B cell (primary cell): Measurements from ENCODE around the gene MYOZ2. TPM values are rescaled to one million over a fixed set of nuclear protein-coding genes. Genes with fewer than 3 reads are reported as not detected.

Source experiments
- ATAC-seq: fragments of 200-7000 bp; cut with Tn5 transposase; one replicate; pipeline ENCODE4 v1.10.0; 2021; ENCODE audit warnings: low read depth, mild to moderate bottlenecking, moderate number of reproducible peaks, moderate library complexity
- CTCF ChIA-PET: fragments of 350-600 bp; sonication (Branson Sonifier 250); formaldehyde crosslinking; loops from one replicate; lab custom pipeline; 2021; ENCODE audit warnings: antibody characterized with exemption, inconsistent platforms; lab: Charles Lee
- POLR2A ChIA-PET: fragments of 350-600 bp; sonication (Branson Sonifier 250); formaldehyde crosslinking; loops from one replicate; lab custom pipeline; 2021; ENCODE audit warnings: antibody characterized with exemption; lab: Charles Lee
- DNase-seq: peaks from one replicate; pipeline ENCODE4 v3.0.0; 2013
- H2AFZ ChIP-seq: 2 replicates; pipeline ENCODE4 v1.6.1; 2012; ENCODE audit warnings: mild to moderate bottlenecking, low read depth, low read length; ENCODE audit not compliant: insufficient read depth, poor library complexity, severe bottlenecking
- H3K27ac ChIP-seq, 2 donors: 1 replicate in 1 of 2; 2 replicates in 1 of 2; pipeline ENCODE4 v1.5.1; 2012 to 2013; ENCODE audit warnings: low read length in 2 of 2, mild to moderate bottlenecking in 2 of 2, moderate library complexity in 1 of 2
- H3K27me3 ChIP-seq, 4 experiments: fragments of 200-600 bp in 1 of 4; sonication (generic) in 1 of 4; replicated peaks in 1 of 4; 1 replicate in 2 of 4; 2 replicates in 2 of 4; pipeline versions ENCODE4 v1.6.1 to v1.7.0; 2013 to 2016; ENCODE audit warnings: low read length in 3 of 4, mild to moderate bottlenecking in 2 of 4, mixed read lengths in 1 of 4, moderate library complexity in 1 of 4; ENCODE audit not compliant: insufficient read depth in 4 of 4, control insufficient read depth in 3 of 4; ENCODE audit errors: control extremely low read depth in 1 of 4
- H3K36me3 ChIP-seq, 2 experiments: replicated peaks in 1 of 2; 1 replicate in 1 of 2; 2 replicates in 1 of 2; pipeline versions ENCODE4 v1.6.1 to v1.7.1; 2013; ENCODE audit warnings: low read length in 1 of 2; ENCODE audit not compliant: insufficient read depth in 2 of 2, control insufficient read depth in 1 of 2; ENCODE audit errors: control extremely low read depth in 1 of 2, extremely low read depth in 1 of 2
- H3K4me1 ChIP-seq, 2 donors: fragments of 200-600 bp in 1 of 2; sonication (generic) in 1 of 2; 1 replicate in 1 of 2; 2 replicates in 1 of 2; pipeline versions ENCODE4 v1.5.1 to v1.6.1; 2013 to 2017; ENCODE audit warnings: low read length in 2 of 2; ENCODE audit not compliant: control insufficient read depth in 2 of 2, insufficient read depth in 2 of 2
- H3K4me2 ChIP-seq: replicated peaks from 2 replicates; pipeline ENCODE3; 2012; ENCODE audit warnings: mild to moderate bottlenecking, low read depth, low read length; ENCODE audit not compliant: poor library complexity, severe bottlenecking
- H3K4me3 ChIP-seq, 5 experiments: fragments of 200-600 bp in 1 of 5; sonication (generic) in 1 of 5; 1 replicate in 3 of 5; 2 replicates in 2 of 5; pipeline versions ENCODE4 v1.5.1 to v1.7.0; 2011 to 2016; ENCODE audit warnings: low read length in 4 of 5, mild to moderate bottlenecking in 4 of 5, low read depth in 2 of 5, control low read depth in 1 of 5, moderate library complexity in 1 of 5; ENCODE audit not compliant: insufficient read depth in 1 of 5; ENCODE audit errors: control extremely low read depth in 1 of 5, extremely low read depth in 1 of 5
- H3K79me2 ChIP-seq: fragments of 200-600 bp; sonication (generic); one replicate; pipeline ENCODE4 v1.6.0; 2016; ENCODE audit warnings: low read length; ENCODE audit not compliant: control insufficient read depth, insufficient read depth
- H3K9ac ChIP-seq: fragments of 200-600 bp; sonication (generic); 2 replicates; pipeline ENCODE4 v1.6.1; 2017; ENCODE audit warnings: mild to moderate bottlenecking, low read length, moderate library complexity
- H3K9me3 ChIP-seq, 3 donors: one replicate each; pipeline versions ENCODE4 v1.6.1 to v1.7.1; 2013; ENCODE audit warnings: low read length in 2 of 3; ENCODE audit not compliant: control insufficient read depth in 2 of 3, insufficient read depth in 1 of 3; ENCODE audit errors: control extremely low read depth in 1 of 3
- H4K20me1 ChIP-seq: 2 replicates; pipeline ENCODE4 v1.6.0; 2012; ENCODE audit warnings: mild to moderate bottlenecking, low read length; ENCODE audit not compliant: insufficient read depth, control insufficient read depth, poor library complexity, severe bottlenecking
- H3K27ac Mint-ChIP-seq: one replicate; pipeline ENCODE4 v1.8.0; 2021; ENCODE audit warnings: mixed read lengths
- H3K27me3 Mint-ChIP-seq: one replicate; pipeline ENCODE4 v1.8.0; 2021; ENCODE audit warnings: mixed read lengths
- H3K4me1 Mint-ChIP-seq: one replicate; pipeline ENCODE4 v1.8.0; 2021; ENCODE audit warnings: mixed read lengths
- H3K4me3 Mint-ChIP-seq: one replicate; pipeline ENCODE4 v1.8.0; 2021; ENCODE audit warnings: mixed read lengths
- H3K9me3 Mint-ChIP-seq: one replicate; pipeline ENCODE4 v1.8.0; 2022; ENCODE audit warnings: mixed read lengths; ENCODE audit not compliant: insufficient read depth
- EZH2 ChIP-seq: IDR thresholded peaks from 2 replicates; pipeline ENCODE4 v1.6.1; 2012; ENCODE audit warnings: borderline replicate concordance, low read depth, mild to moderate bottlenecking, moderate library complexity, low read length; ENCODE audit not compliant: insufficient read depth, poor library complexity, severe bottlenecking
- WGBS: methylation state at CpG from one replicate; pipeline ENCODE4 v1.1.5; 2013; ENCODE audit warnings: missing lambda C conversion rate; ENCODE audit not compliant: insufficient coverage; 5-methylcytosine and 5-hydroxymethylcytosine counted together
- intact Hi-C: fragments of 100-400 bp; cut with micrococcal nuclease; formaldehyde crosslinking; loops from one replicate; pipeline ENCODE4 v1.10.0; 2022
- polyA plus RNA-seq: library from polyadenylated mRNA; depleted of rRNA; stranded (reverse); fragments of >200 nt; gene quantifications from 2 replicates; pipeline ENCODE4 v1.2.3, GENCODE V29; 2012
- total RNA-seq, 2 donors: library from RNA; stranded (reverse); fragments of 120-200 nt in 1 of 2; gene quantifications; 1 replicate in 1 of 2; 2 replicates in 1 of 2; pipeline versions ENCODE4 v1.2.3 to v1.2.4, GENCODE V29; 2013 to 2022
- TF ChIP-seq, protein P1 (sequence below): fragments of 200-600 bp; IDR thresholded peaks from one replicate; pipeline ENCODE4 v1.8.0; 2022; ENCODE audit warnings: antibody characterized with exemption, mild to moderate bottlenecking

MYOZ2 gene
- total and polyA plus RNA-seq, 2 donors (not counting 1 experiment from before 2014, with no cell fraction given) = not detected

DNA sequence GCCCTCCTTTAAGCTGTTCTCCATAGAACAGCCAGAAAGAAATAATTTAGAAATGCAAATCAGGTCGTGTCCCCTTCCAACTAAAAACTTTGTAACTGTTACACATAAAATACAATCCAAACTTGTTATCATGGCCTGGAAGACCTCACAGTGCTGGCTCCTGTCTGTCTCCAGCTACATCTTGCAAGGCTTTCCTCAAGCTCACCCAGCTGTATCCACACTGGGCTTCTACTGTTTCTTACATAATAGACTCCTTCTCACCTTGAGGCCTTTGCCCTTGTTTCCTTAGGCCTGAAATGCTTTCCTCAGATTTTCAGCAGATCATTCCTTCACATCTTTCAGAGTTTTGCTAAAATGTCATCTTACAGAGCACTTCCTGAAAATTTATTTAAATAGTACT is 43.4 kb downstream of the MYOZ2 start:
- DNase-seq = no peak
- ChIA-PET POLR2A (no interaction called here), CTCF (no interaction called here)
- Mint-ChIP-seq H3K27ac (no peak overlapping the region), H3K4me3 (no peak overlapping the region), H3K27me3 (peaks cover 15% of the 10 kb centered on the region), H3K9me3 (no peaks in the 10 kb centered on the region), H3K4me1 (no peaks in the 10 kb centered on the region)
- no peaks in the 10 kb centered on the region for H3K4me1 ChIP-seq
- no peak overlapping the region for H2AFZ ChIP-seq
- no peak for ATAC-seq
- no peak overlapping the region for H3K9ac ChIP-seq
- no peak overlapping the region for H3K27ac ChIP-seq
- 92% methylated on average over 1 of the region's 1 CpG for WGBS
- TF ChIP-seq EZH2 = no peak
- TF ChIP-seq, protein P1, sequence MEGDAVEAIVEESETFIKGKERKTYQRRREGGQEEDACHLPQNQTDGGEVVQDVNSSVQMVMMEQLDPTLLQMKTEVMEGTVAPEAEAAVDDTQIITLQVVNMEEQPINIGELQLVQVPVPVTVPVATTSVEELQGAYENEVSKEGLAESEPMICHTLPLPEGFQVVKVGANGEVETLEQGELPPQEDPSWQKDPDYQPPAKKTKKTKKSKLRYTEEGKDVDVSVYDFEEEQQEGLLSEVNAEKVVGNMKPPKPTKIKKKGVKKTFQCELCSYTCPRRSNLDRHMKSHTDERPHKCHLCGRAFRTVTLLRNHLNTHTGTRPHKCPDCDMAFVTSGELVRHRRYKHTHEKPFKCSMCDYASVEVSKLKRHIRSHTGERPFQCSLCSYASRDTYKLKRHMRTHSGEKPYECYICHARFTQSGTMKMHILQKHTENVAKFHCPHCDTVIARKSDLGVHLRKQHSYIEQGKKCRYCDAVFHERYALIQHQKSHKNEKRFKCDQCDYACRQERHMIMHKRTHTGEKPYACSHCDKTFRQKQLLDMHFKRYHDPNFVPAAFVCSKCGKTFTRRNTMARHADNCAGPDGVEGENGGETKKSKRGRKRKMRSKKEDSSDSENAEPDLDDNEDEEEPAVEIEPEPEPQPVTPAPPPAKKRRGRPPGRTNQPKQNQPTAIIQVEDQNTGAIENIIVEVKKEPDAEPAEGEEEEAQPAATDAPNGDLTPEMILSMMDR = no peak
- intact Hi-C loops = no loop called here
- peaks cover 0 to 3% (median 0%) of the 10 kb centered on the region in 4 experiments for H3K27me3 ChIP-seq
- no peaks in the 10 kb centered on the region for H3K79me2 ChIP-seq
- H4K20me1 ChIP-seq = no peaks in the 10 kb centered on the region
- no peaks in the 10 kb centered on the region for H3K9me3 ChIP-seq
- no peak overlapping the region for H3K4me2 ChIP-seq
- no peaks in the 10 kb centered on the region for H3K36me3 ChIP-seq
- H3K4me3 ChIP-seq = no peak overlapping the region

DNA sequence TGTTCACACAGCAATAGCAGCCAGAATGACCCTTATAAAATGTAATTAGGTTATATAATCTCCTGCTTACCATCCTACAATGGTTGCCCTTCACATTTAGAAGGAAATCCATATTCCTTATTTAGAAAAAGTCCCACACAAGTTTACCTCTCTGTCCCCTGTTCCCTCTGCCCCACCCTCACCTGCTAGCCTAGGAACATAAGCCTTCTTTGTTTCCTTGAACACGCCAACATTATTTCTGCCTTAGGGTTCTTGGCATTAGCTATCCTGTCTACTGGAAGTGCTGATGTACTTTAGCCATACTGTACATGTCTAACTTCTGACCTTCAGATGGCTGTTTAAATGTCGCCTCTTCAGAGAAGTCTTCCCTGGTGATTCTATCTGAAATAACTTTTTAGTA is 48.5 kb downstream of the MYOZ2 start:
- DNase-seq = no peak
- Histone ChIP-seq H2AFZ (no peak overlapping the region), H3K27me3 (peaks cover 0 to 3% (median 0%) of the 10 kb centered on the region in 4 experiments), H3K79me2 (no peaks in the 10 kb centered on the region), H3K36me3 (no peaks in the 10 kb centered on the region), H3K4me3 (no peak overlapping the region), H3K4me1 (no peaks in the 10 kb centered on the region), H3K4me2 (no peak overlapping the region), H3K27ac (no peak overlapping the region), H3K9me3 (no peaks in the 10 kb centered on the region), H3K9ac (no peak overlapping the region), H4K20me1 (no peaks in the 10 kb centered on the region)
- TF ChIP-seq, protein P1 = no peak
- TF ChIP-seq EZH2 = no peak
- CTCF ChIA-PET = no interaction called here
- Mint-ChIP-seq H3K4me3 (no peak overlapping the region), H3K27me3 (peaks cover 8% of the 10 kb centered on the region), H3K9me3 (no peaks in the 10 kb centered on the region), H3K4me1 (no peaks in the 10 kb centered on the region), H3K27ac (no peak overlapping the region)
- intact Hi-C loops = no loop called here
- POLR2A ChIA-PET = no interaction called here
- WGBS = no CpG with 5 or more reads among the region's 2 CpGs
- ATAC-seq = no peak
